SK-N-DZ (cell line): ENCODE results near the gene EME2. TPM values are rescaled to one million over a fixed set of nuclear protein-coding genes. Genes with fewer than 3 reads are reported as not detected.
A peak's percentile ranks its signal among the peaks of the same experiment; 100 is the strongest.
"Not testable (repeated sequence)": the region's sequence is repeated elsewhere in the genome, so short reads cannot be mapped to it uniquely, and the experiment has no call there.

Source experiments
- DNase-seq: peaks from one replicate; pipeline ENCODE4 v3.0.0-alpha.2; 2015; ENCODE audit warnings: low spot score
- polyA plus RNA-seq, 2 experiments: library from polyadenylated mRNA; depleted of rRNA; stranded (reverse); fragments of >200 nt; gene quantifications; 2 replicates each; pipeline ENCODE4 v1.2.3, GENCODE V29; 2014

Gene EME2, protein sequence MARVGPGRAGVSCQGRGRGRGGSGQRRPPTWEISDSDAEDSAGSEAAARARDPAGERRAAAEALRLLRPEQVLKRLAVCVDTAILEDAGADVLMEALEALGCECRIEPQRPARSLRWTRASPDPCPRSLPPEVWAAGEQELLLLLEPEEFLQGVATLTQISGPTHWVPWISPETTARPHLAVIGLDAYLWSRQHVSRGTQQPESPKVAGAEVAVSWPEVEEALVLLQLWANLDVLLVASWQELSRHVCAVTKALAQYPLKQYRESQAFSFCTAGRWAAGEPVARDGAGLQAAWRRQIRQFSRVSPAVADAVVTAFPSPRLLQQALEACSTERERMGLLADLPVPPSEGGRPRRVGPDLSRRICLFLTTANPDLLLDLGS
- 4.1 and 5.9 TPM in 2 replicates for polyA plus RNA-seq (2014; cell fraction: cytosol; rRNA removed)
- polyA plus RNA-seq (2014; cell fraction: nucleus; rRNA removed) = 52.8 and 117 TPM in 2 replicates

DNA sequence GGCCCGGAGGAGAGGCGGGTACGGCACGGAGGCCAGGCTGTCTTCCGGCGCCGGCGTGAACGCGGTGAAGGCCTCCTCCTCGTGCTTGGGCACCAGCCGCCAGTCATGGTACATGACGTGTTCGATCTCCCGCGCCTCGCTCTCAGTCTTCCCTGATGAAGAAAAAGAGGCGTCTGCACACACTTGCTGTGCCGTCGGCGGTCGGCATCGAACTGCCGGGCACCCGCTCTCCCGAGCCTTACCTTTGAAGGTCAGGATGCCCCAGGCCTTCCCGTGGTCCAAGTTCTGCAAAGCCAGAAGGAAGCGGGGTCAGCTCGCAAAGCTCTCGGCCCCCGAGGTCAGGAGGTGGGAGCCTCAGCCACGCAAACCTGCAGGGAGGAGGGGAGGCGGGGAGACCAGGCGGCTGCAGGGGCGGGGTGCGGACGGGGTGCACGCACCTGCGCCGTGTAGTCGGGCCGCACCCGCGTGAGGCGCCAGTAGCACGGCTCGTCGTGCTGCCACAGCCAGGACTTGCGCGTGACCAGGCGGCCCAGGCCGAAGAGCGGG is at the start of gene EME2:
Gene EME2 (plus strand): TSS at position 449 of the 546 bp plus-strand sequence. CDS start 418 bp downstream, outside the sequence.
- DNase-seq = no peak

GRCh38 chr16:1723450-1724147 is 49.0 kb upstream of the EME2 start:
- DNase-seq = peak; percentile 23

- no peak for DNase-seq
Measured at GRCh38 chr16:1724491-1724890, 48.1 kb upstream of the EME2 start.

- DNase-seq = no peak
Measured at GRCh38 chr16:1726661-1727502, 45.7 kb upstream of the EME2 start.

- no peak for DNase-seq
Measured at GRCh38 chr16:1727651-1728624, 44.7 kb upstream of the EME2 start.

- no peak for DNase-seq
Measured at GRCh38 chr16:1729026-1729425, 43.6 kb upstream of the EME2 start.

DNA sequence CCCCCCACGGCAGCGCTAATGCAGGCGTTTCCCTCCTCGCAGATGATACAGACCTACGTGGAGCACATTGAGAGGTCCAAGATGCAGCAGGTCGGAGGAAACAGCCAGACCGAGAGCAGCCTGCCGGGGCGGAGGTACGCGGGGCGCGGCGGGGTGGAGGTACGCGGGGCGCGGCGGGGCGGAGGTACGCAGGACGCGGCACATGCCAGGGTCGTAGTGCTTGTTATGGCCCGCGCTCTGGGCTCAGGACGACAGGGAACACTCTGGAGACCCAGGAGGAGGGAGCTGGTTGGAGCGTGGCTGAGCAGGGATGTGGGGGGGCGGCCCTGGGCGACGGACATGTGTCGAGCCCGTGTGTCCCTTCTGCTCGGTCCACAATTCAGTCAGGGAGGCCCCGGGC is 43.2 kb upstream of the EME2 start:
- DNase-seq = no peak

DNA sequence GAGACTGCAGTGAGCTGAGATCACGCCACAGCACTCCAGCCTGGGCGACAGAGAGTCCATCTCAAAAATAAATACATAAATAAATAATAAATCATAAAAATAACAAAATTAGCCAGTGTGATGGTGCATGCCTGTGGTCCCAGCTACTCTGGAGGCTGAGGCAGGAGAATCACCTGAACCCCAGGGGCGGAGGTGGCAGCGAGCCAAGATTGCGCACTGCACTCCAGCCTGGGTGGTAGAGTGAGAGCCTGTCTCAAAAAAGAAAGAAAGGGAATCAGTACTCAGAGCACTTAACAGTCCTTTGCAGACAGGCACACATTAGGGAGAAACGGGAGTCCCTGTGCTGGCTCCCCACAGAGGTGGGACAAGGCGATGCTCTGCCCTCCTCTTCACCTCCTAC is 41.5 kb upstream of the EME2 start:
- DNase-seq = no peak

DNA sequence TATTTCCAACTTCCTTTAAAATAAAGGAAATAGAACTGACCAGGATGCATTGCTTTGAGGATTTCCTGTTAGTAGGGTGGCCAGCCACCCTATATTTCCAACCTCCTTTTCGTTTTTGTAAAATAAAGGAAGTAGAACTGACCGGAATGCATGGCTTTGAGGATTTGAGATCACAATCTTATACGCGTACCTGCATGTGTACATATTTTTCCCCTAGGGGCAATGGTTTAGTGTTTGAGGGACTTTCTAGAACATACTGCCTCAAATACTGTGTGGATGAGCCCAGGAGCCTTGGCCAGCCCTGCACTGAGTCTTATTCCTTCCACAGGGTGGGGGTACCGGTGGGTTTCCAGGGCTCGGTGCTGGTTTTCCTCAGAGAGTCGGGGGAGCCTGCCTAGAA is 41.0 kb upstream of the EME2 start:
- DNase-seq = no peak

DNA sequence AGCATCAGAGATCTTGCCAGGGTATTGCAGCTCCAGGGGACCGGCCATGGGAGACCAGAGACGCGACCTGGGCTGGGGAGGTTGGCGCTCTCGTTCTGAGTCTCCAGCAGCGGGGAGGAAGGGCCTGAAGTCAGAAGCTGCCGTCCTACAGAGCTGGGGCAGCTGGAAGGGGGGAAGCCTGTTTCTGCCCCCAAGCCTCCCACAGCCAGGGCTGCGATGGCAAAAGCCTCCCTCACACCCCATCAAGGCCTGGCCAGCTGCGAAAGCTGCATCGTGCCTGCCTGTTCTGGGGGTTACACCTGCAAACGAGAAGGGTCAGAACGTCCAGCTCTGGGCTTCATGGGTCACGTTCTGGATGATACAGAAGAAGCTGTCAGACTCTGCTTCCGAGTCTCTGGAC is 40.5 kb upstream of the EME2 start:
- no peak for DNase-seq

GRCh38 chr16:1732551-1732987 is 40.0 kb upstream of the EME2 start:
- DNase-seq = not testable (repeated sequence)

DNA sequence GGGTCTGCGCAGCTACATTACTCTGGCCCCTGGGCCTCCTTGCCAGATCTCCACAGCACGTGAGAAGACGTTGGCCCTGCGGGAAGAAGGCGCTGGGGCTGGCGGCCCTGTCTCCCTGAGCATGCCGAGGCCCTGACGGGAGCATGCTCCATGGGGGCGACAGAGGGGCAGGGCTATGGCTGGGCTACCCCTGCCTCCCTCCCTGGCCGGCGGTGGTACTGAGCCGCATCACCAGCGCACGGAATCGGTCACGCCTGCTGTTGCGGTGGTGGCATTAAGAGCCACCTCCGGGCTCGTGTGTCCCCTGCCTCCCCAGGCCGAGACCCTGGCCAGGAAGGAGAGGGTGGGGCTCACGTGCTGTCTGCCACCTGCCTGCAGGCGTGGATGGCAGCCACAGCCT is 38.5 kb upstream of the EME2 start:
- DNase-seq = no peak

DNA sequence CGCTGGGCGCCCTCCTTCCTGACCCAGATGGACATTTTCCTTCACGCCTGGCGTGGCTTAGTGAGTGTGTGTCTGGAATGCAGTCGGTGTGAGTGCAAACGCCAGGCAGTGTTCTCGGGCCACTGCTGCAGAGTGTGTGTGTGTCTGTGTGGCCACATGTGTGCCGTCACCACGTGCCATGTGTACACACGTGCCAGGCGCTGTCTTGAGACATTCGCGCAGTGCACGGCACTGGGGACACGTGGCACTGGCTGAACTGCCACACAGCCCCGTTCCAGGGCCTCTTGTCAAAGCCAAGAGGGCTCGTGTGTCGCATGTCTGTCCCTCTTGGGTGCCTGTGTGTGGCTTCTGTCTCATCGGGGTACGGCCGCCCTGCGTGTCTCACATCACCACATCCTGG is 37.8 kb upstream of the EME2 start:
- no peak for DNase-seq

GRCh38 chr16:1740234-1740633 is 32.4 kb upstream of the EME2 start:
- DNase-seq = no peak

GRCh38 chr16:1740781-1741490 is 31.7 kb upstream of the EME2 start:
- DNase-seq = no peak

GRCh38 chr16:1741553-1742165 is 31.0 kb upstream of the EME2 start:
- DNase-seq = no peak

GRCh38 chr16:1743376-1744337 is 29.0 kb upstream of the EME2 start:
- no peak for DNase-seq

DNA sequence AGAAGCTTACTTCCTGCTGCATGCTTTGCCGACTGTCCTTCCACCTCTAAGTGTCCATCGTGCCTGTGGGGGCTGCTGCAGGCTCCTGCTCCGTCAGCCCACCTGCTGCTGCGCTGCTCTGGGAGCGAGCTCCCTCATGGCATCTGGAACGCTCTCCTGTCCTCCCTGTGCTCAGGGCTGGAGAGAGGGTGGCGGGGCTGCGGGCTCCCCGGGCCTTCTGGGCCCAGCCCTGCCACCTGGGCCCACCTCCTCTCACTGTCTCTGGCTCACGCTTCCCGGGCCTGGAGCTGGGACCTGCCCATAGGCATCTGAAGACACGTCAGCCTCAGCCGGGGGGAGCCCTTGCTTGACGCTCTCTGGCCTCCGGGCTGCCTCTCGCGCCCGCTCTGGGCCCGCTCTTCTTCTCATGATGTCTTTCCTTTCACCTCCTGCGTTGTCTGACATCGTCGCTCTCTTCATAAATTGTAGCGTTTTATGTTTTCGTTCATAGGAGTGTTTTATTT is 28.2 kb upstream of the EME2 start:
- no peak for DNase-seq
